Measurements from ENCODE around the gene GPR150.

The GPR150 gene

DNA sequence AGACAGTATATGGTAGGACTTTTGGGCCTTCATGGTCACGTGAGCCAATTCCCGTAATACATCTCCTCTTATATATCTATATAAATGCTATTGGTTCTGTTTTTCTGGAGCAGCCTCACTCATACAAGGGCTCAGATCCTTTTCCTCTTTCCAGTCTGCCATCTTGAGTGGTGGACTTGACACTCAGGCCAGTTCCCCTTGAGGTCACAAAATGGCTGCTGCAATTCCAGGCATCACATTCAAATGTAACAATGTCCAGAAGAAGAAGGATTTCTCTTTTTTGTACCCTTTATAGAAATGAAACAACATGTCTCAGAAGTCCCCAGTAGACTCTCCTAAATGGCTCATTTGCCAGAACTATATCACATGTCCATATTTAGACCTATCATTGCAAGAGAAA lies 4.5 kb downstream of the GPR150 start:
- ChIA-PET CTCF (no interaction called here), POLR2A (no interaction called here)
- TF ChIP-seq, protein P1, sequence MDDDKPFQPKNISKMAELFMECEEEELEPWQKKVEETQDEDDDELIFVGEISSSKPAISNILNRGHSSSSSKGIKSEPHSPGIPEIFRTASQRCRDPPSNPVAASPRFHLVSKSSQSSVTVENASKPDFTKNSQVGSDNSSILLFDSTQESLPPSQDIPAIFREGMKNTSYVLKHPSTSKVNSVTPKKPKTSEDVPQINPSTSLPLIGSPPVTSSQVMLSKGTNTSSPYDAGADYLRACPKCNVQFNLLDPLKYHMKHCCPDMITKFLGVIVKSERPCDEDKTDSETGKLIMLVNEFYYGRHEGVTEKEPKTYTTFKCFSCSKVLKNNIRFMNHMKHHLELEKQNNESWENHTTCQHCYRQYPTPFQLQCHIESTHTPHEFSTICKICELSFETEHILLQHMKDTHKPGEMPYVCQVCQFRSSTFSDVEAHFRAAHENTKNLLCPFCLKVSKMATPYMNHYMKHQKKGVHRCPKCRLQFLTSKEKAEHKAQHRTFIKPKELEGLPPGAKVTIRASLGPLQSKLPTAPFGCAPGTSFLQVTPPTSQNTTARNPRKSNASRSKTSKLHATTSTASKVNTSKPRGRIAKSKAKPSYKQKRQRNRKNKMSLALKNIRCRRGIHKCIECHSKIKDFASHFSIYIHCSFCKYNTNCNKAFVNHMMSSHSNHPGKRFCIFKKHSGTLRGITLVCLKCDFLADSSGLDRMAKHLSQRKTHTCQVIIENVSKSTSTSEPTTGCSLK (tag by site-specific recombination; IDR thresholded peaks at IDR 0.05): no peak
- TF ChIP-seq ZNF221 (tag by site-specific recombination; IDR thresholded peaks at IDR 0.05; ENCODE audit: borderline replicate concordance) (no peak), ZSCAN16 (tag by site-specific recombination; IDR thresholded peaks at IDR 0.05) (no peak), ZNF626 (tag by site-specific recombination; IDR thresholded peaks at IDR 0.05) (no peak), GFI1B (tag by site-specific recombination; IDR thresholded peaks at IDR 0.05) (no peak), KLF8 (tag by site-specific recombination; IDR thresholded peaks at IDR 0.05) (no peak), ZNF776 (tag by site-specific recombination; IDR thresholded peaks at IDR 0.05; ENCODE audit: borderline replicate concordance) (no peak), PRDM4 (tag by site-specific recombination; IDR thresholded peaks at IDR 0.05) (no peak), ZSCAN5A (tag by site-specific recombination; IDR thresholded peaks at IDR 0.05) (no peak), ZNF423 (tag by site-specific recombination; IDR thresholded peaks at IDR 0.05) (no peak), ZNF140 (tag by site-specific recombination; IDR thresholded peaks at IDR 0.05) (no peak)
- Histone ChIP-seq H3K4me1 (ENCODE audit: control insufficient read depth, insufficient read depth, low read length) (no peaks in the 10 kb centered on the region), H3K4me3 (ENCODE audit: low read depth, low read length) (no peak overlapping the region), H3K9me3 (ENCODE audit: control insufficient read depth, insufficient read depth, low read depth, low read length) (no peaks in the 10 kb centered on the region), H3K27ac (ENCODE audit: extremely low read depth, low read depth, low read length) (no peak overlapping the region), H3K36me3 (ENCODE audit: control insufficient read depth in 2 of 2, insufficient read depth in 1 of 2, low read length in 2 of 2) (no peaks in the 10 kb centered on the region)

GRCh38 chr5:95626701-95627100 lies 6.8 kb downstream of the GPR150 start:
- Histone ChIP-seq H3K36me3 (ENCODE audit: control insufficient read depth in 2 of 2, insufficient read depth in 1 of 2, low read length in 2 of 2) (no peaks in the 10 kb centered on the region), H3K27ac (ENCODE audit: extremely low read depth, low read depth, low read length) (no peak overlapping the region), H3K4me3 (ENCODE audit: low read depth, low read length) (no peak overlapping the region), H3K9me3 (ENCODE audit: control insufficient read depth, insufficient read depth, low read depth, low read length) (no peaks in the 10 kb centered on the region), H3K4me1 (ENCODE audit: control insufficient read depth, insufficient read depth, low read length) (no peaks in the 10 kb centered on the region)
- CTCF ChIA-PET: no interaction called here
- POLR2A ChIA-PET: no interaction called here
- TF ChIP-seq ZSCAN30 (tag by site-specific recombination; IDR thresholded peaks at IDR 0.05) (no peak), ZNF776 (tag by site-specific recombination; IDR thresholded peaks at IDR 0.05; ENCODE audit: borderline replicate concordance) (no peak), ZIC2 (tag by site-specific recombination; IDR thresholded peaks at IDR 0.05) (no peak), ZNF155 (tag by site-specific recombination; IDR thresholded peaks at IDR 0.05) (no peak), MEIS1 (CRISPR knock-in tag; IDR thresholded peaks at IDR 0.05; ENCODE audit: borderline replicate concordance) (no peak), ZNF239 (tag by site-specific recombination; IDR thresholded peaks at IDR 0.05) (no peak), ZNF544 (tag by site-specific recombination; IDR thresholded peaks at IDR 0.05) (no peak), ZNF37A (tag by site-specific recombination; IDR thresholded peaks at IDR 0.05) (no peak), SCRT1 (tag by site-specific recombination; IDR thresholded peaks at IDR 0.05; ENCODE audit: borderline replicate concordance) (no peak), ZNF138 (tag by site-specific recombination; IDR thresholded peaks at IDR 0.05; ENCODE audit: borderline replicate concordance) (no peak), ZNF341 (tag by site-specific recombination; IDR thresholded peaks at IDR 0.05; ENCODE audit: low read depth) (no peak), ZNF610 (tag by site-specific recombination; IDR thresholded peaks at IDR 0.05; ENCODE audit: borderline replicate concordance) (no peak), ZNF266 (tag by site-specific recombination; IDR thresholded peaks at IDR 0.05; ENCODE audit: low read depth) (no peak), PBX3 (CRISPR knock-in tag; IDR thresholded peaks at IDR 0.05) (no peak)
- TF ChIP-seq, protein P2, sequence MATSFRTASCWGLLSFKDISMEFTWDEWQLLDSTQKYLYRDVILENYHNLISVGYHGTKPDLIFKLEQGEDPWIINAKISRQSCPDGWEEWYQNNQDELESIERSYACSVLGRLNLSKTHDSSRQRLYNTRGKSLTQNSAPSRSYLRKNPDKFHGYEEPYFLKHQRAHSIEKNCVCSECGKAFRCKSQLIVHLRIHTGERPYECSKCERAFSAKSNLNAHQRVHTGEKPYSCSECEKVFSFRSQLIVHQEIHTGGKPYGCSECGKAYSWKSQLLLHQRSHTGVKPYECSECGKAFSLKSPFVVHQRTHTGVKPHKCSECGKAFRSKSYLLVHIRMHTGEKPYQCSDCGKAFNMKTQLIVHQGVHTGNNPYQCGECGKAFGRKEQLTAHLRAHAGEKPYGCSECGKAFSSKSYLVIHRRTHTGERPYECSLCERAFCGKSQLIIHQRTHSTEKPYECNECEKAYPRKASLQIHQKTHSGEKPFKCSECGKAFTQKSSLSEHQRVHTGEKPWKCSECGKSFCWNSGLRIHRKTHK (tag by site-specific recombination; IDR thresholded peaks at IDR 0.05): no peak

Measured in HEK293 (cell line).